H1 (cell line): ENCODE data around the gene GRID1. TPM values are rescaled to one million over a fixed set of nuclear protein-coding genes. Genes with fewer than 3 reads are reported as not detected.

Experiments
- CTCF ChIA-PET: fragments of 300-600 bp; sonication (Branson Sonifier 250); formaldehyde crosslinking; loops from one replicate; lab custom pipeline; 2021; ENCODE audit not compliant: partially characterized antibody; lab: Charles Lee
- POLR2A ChIA-PET: fragments of 300-600 bp; sonication (Branson Sonifier 250); formaldehyde crosslinking; loops from one replicate; lab custom pipeline; 2021; ENCODE audit warnings: inconsistent platforms; ENCODE audit not compliant: partially characterized antibody; lab: Charles Lee
- DNase-seq, 2 experiments: peaks; one replicate each; pipeline versions ENCODE4 v3.0.0 to v3.0.0-alpha.2; 2010 to 2022; ENCODE audit warnings: low spot score in 2 of 2, low read depth in 1 of 2, mixed read lengths in 1 of 2
- FAIRE-seq: peaks from 2 replicates; lab custom pipeline; 2011; peaks lifted over from hg19 to GRCh38; lab: Jason Lieb, UNC
- H2AFZ ChIP-seq: 2 replicates; pipeline ENCODE4 v1.8.1; 2012; ENCODE audit warnings: low read length, inconsistent platforms
- H2AK5ac ChIP-seq: 2 replicates; pipeline ENCODE4 v1.6.1; 2013; ENCODE audit warnings: low read depth, low read length
- H2BK120ac ChIP-seq: replicated peaks from 2 replicates; pipeline ENCODE3; 2013; ENCODE audit warnings: low read depth, low read length, inconsistent platforms
- H2BK12ac ChIP-seq: 2 replicates; pipeline ENCODE4 v1.6.1; 2013; ENCODE audit warnings: low read depth, low read length
- H2BK15ac ChIP-seq: 2 replicates; pipeline ENCODE4 v1.6.1; 2013; ENCODE audit warnings: low read length
- H2BK20ac ChIP-seq: 2 replicates; pipeline ENCODE4 v1.6.1; 2013; ENCODE audit warnings: low read length
- H2BK5ac ChIP-seq: 2 replicates; pipeline ENCODE4 v1.6.1; 2013; ENCODE audit warnings: low read depth, low read length
- H3K14ac ChIP-seq: 2 replicates; pipeline ENCODE4 v1.6.1; 2013; ENCODE audit warnings: inconsistent platforms; ENCODE audit not compliant: insufficient read length
- H3K18ac ChIP-seq: 2 replicates; pipeline ENCODE4 v1.6.1; 2013; ENCODE audit warnings: low read length; ENCODE audit errors: extremely low read depth
- H3K23ac ChIP-seq: 2 replicates; pipeline ENCODE4 v1.6.1; 2013; ENCODE audit warnings: inconsistent platforms; ENCODE audit not compliant: insufficient read length
- H3K23me2 ChIP-seq: 2 replicates; pipeline ENCODE4 v1.6.1; 2013; ENCODE audit warnings: low read depth, low read length
- H3K27ac ChIP-seq: 2 replicates; pipeline ENCODE4 v1.6.1; 2011; ENCODE audit warnings: low read depth, low read length, inconsistent platforms
- H3K27me3 ChIP-seq, 4 experiments: replicated peaks in 1 of 4; 1 replicate in 1 of 4; 2 replicates in 3 of 4; pipeline versions ENCODE4 v1.6.1 to v1.8.1; 2011 to 2013; ENCODE audit warnings: low read length in 3 of 4, mild to moderate bottlenecking in 3 of 4, inconsistent platforms in 2 of 4, mixed read lengths in 2 of 4, moderate library complexity in 1 of 4; ENCODE audit not compliant: control insufficient read depth in 3 of 4, insufficient read depth in 3 of 4; ENCODE audit errors: extremely low read depth in 1 of 4
- H3K36me3 ChIP-seq, 4 experiments: 2 replicates each; pipeline versions ENCODE4 v1.6.1 to v1.8.1; 2011 to 2013; ENCODE audit warnings: mild to moderate bottlenecking in 4 of 4, low read length in 3 of 4, moderate library complexity in 2 of 4, control low read depth in 1 of 4, inconsistent platforms in 1 of 4; ENCODE audit not compliant: insufficient read depth in 4 of 4, control insufficient read depth in 2 of 4
- H3K4ac ChIP-seq: replicated peaks from 2 replicates; pipeline ENCODE3; 2013; ENCODE audit warnings: low read length, low read depth, mixed read lengths, inconsistent platforms; ENCODE audit not compliant: insufficient read length
- H3K4me1 ChIP-seq, 4 experiments: replicated peaks in 1 of 4; 1 replicate in 1 of 4; 2 replicates in 3 of 4; pipeline versions ENCODE4 v1.6.1 to v1.8.1; 2011 to 2013; ENCODE audit warnings: low read length in 3 of 4, inconsistent platforms in 2 of 4, mixed read lengths in 1 of 4; ENCODE audit not compliant: insufficient read depth in 4 of 4, control insufficient read depth in 3 of 4
- H3K4me2 ChIP-seq, 2 experiments: 2 replicates each; pipeline versions ENCODE4 v1.6.1 to v1.8.1; 2011 to 2013; ENCODE audit warnings: low read depth in 2 of 2, low read length in 2 of 2, control low read depth in 1 of 2, inconsistent platforms in 1 of 2, mild to moderate bottlenecking in 1 of 2; ENCODE audit not compliant: insufficient read depth in 1 of 2
- H3K4me3 ChIP-seq, 4 experiments: fragments of 200-600, 300-600 bp in 1 of 4; sonication (generic), shearing (Covaris generic), sonication (Bioruptor Twin) in 1 of 4; 2 replicates each; pipeline versions ENCODE4 v1.5.1 to v1.8.1; 2011 to 2016; ENCODE audit warnings: low read length in 4 of 4, low read depth in 3 of 4, control low read depth in 2 of 4, inconsistent platforms in 2 of 4, mild to moderate bottlenecking in 2 of 4, mixed read lengths in 1 of 4, moderate library complexity in 1 of 4; ENCODE audit not compliant: insufficient read depth in 2 of 4; ENCODE audit errors: extremely low read depth in 1 of 4
- H3K56ac ChIP-seq: replicated peaks from 2 replicates; pipeline ENCODE3; 2013; ENCODE audit warnings: low read depth, mild to moderate bottlenecking, mixed read lengths, low read length, inconsistent platforms; ENCODE audit not compliant: insufficient read length
- H3K79me1 ChIP-seq: 2 replicates; pipeline ENCODE4 v1.6.1; 2013; ENCODE audit warnings: low read depth, low read length, control low read depth
- H3K79me2 ChIP-seq, 2 experiments: 2 replicates each; pipeline versions ENCODE4 v1.6.1 to v1.8.1; 2012 to 2013; ENCODE audit warnings: low read length in 2 of 2, mild to moderate bottlenecking in 2 of 2, inconsistent platforms in 1 of 2; ENCODE audit not compliant: insufficient read depth in 2 of 2, control insufficient read depth in 1 of 2
- H3K9ac ChIP-seq, 4 experiments: replicated peaks in 1 of 4; 1 replicate in 1 of 4; 2 replicates in 3 of 4; pipeline versions ENCODE4 v1.6.1 to v1.8.1; 2011 to 2013; ENCODE audit warnings: low read depth in 3 of 4, low read length in 3 of 4, control low read depth in 2 of 4, mild to moderate bottlenecking in 2 of 4, moderate library complexity in 2 of 4, inconsistent platforms in 1 of 4; ENCODE audit errors: extremely low read depth in 1 of 4
- H3K9me3 ChIP-seq, 2 experiments: 2 replicates each; pipeline versions ENCODE4 v1.6.1 to v1.8.1; 2012 to 2013; ENCODE audit warnings: mild to moderate bottlenecking in 2 of 2, moderate library complexity in 2 of 2, control low read depth in 1 of 2, inconsistent platforms in 1 of 2, low read depth in 1 of 2, low read length in 1 of 2, mixed read lengths in 1 of 2; ENCODE audit not compliant: insufficient read depth in 2 of 2
- H4K20me1 ChIP-seq, 2 experiments: replicated peaks in 1 of 2; 2 replicates each; pipeline versions ENCODE3 to v1.8.1; 2011 to 2013; ENCODE audit warnings: inconsistent platforms in 2 of 2, low read length in 2 of 2, mild to moderate bottlenecking in 1 of 2; ENCODE audit not compliant: insufficient read depth in 2 of 2, control insufficient read depth in 1 of 2
- H4K5ac ChIP-seq: 2 replicates; pipeline ENCODE4 v1.6.1; 2013; ENCODE audit warnings: low read length, low read depth, mixed read lengths, inconsistent platforms; ENCODE audit not compliant: insufficient read length
- H4K8ac ChIP-seq: 2 replicates; pipeline ENCODE4 v1.8.0; 2013; ENCODE audit warnings: mild to moderate bottlenecking, moderate library complexity, low read length, inconsistent platforms; ENCODE audit not compliant: insufficient read depth; ENCODE audit errors: extremely low read depth
- H4K91ac ChIP-seq: replicated peaks from 2 replicates; pipeline ENCODE3; 2013; ENCODE audit warnings: low read length, mixed read lengths, inconsistent platforms; ENCODE audit not compliant: insufficient read length
- ASH2L ChIP-seq: fragments of 200-600, 300-600 bp; sonication (generic); IDR thresholded peaks from one replicate; pipeline ENCODE4 v1.7.1; 2017; ENCODE audit warnings: low read length
- ATF3 ChIP-seq: IDR thresholded peaks from 2 replicates; pipeline ENCODE4 v1.6.1; 2011; ENCODE audit warnings: low read depth, mild to moderate bottlenecking, low read length; ENCODE audit not compliant: insufficient read depth
- BRCA1 ChIP-seq: IDR thresholded peaks from 2 replicates; pipeline ENCODE4 v1.6.1; 2012; ENCODE audit warnings: low read depth, low read length, improper control_type of control experiment
- CBX8 ChIP-seq: fragments of 300-800, 300-1000 bp; sonication (generic); IDR thresholded peaks from 2 replicates; pipeline ENCODE4 v1.7.1; 2016; ENCODE audit warnings: low read depth, low read length, borderline replicate concordance
- FOSL1 ChIP-seq: IDR thresholded peaks from 2 replicates; pipeline ENCODE4 v1.6.1; 2011; ENCODE audit warnings: mild to moderate bottlenecking, low read depth, low read length, moderate library complexity; ENCODE audit not compliant: insufficient read depth
- NANOG ChIP-seq: IDR thresholded peaks from 2 replicates; pipeline ENCODE4 v1.6.1; 2011; ENCODE audit warnings: low read length, low read depth, mild to moderate bottlenecking, inconsistent platforms; ENCODE audit not compliant: insufficient read depth, poor library complexity, severe bottlenecking
- RAD21 ChIP-seq, 2 experiments: IDR thresholded peaks in 1 of 2; conservative IDR thresholded peaks in 1 of 2; 2 replicates each; pipeline ENCODE4 v1.6.1; 2011; ENCODE audit warnings: low read depth in 2 of 2, low read length in 2 of 2, improper control_type of control experiment in 1 of 2, inconsistent platforms in 1 of 2, mild to moderate bottlenecking in 1 of 2, moderate library complexity in 1 of 2
- RBBP5 ChIP-seq: IDR thresholded peaks from 2 replicates; pipeline ENCODE4 v1.7.1; 2012; ENCODE audit warnings: low read depth, mild to moderate bottlenecking, inconsistent platforms, low read length, moderate library complexity, borderline replicate concordance
- YY1 ChIP-seq: IDR thresholded peaks from 2 replicates; pipeline ENCODE4 v1.6.1; 2011; ENCODE audit warnings: low read depth, mild to moderate bottlenecking, low read length
- WGBS, 2 experiments: shearing (Covaris generic) in 1 of 2; methylation state at CpG; one replicate each; pipeline versions ENCODE4 v1.1.6 to v1.1.7; 2013 to 2015; ENCODE audit warnings: low lambda C conversion rate in 2 of 2, mixed read lengths in 2 of 2, inconsistent platforms in 1 of 2, low coverage in 1 of 2, missing lambda C conversion rate in 1 of 2; ENCODE audit not compliant: insufficient replicate concordance in 2 of 2, insufficient coverage in 1 of 2, insufficient read length in 1 of 2; ENCODE audit errors: extremely low coverage in 1 of 2, missing lambda C conversion rate in 1 of 2; 5-methylcytosine and 5-hydroxymethylcytosine counted together
- polyA plus RNA-seq, 7 experiments: library from polyadenylated mRNA; depleted of rRNA in 3 of 7; stranded (reverse) in 5 of 7; unstranded in 2 of 7; fragments of >200 nt in 5 of 7; fragments of 200-250 nt in 2 of 7; gene quantifications; 1 replicate in 5 of 7; 2 replicates in 1 of 7; 4 replicates in 1 of 7; pipeline versions ENCODE4 v1.2.1 to v1.2.3, GENCODE V29; 2011 to 2013; ENCODE audit warnings: missing spikeins in 2 of 7, mixed read lengths in 2 of 7
- total RNA-seq: library from RNA; stranded (reverse); fragmentation: NEBNext Ultra II Directional; extraction: Animal tissue kit (Norgen Biotek cat#: 25700); gene quantifications from 2 replicates; pipeline ENCODE4 v1.2.1, GENCODE V29; 2021

GRID1 gene
- total and polyA plus RNA-seq, 2 of the 8 experiments (the other 6 are each of a cell fraction or from before 2014, with no cell fraction given): 0.22 to 0.30 TPM

GRCh38 chr10:86294346-86295265, 72.0 kb downstream of the GRID1 start:
- peaks cover 0 to 24% (median 15%) of the 10 kb centered on the region in 4 experiments; a peak in 6 of 7 replicates for H3K4me1 ChIP-seq
- no peaks in the 10 kb centered on the region for H3K9me3 ChIP-seq
- H2AFZ ChIP-seq: no peak overlapping the region
- H3K23me2 ChIP-seq: peaks cover 3% of the 10 kb centered on the region; the same call in 1 of the 2 replicates
- no peak overlapping the region for H3K4me3 ChIP-seq
- H2BK20ac ChIP-seq: peak overlapping the region; percentile 95
- DNase-seq: peak in 1 of 2 experiments; percentile 41
- peaks cover 0 to 4% (median 2%) of the 10 kb centered on the region in 4 experiments; a peak in 3 of 7 replicates for H3K27me3 ChIP-seq
- H2BK120ac ChIP-seq: no peak overlapping the region
- peak overlapping the region; percentile 75; the same call in 1 of the 2 replicates for H2AK5ac ChIP-seq
- H3K36me3 ChIP-seq: no peaks in the 10 kb centered on the region
- no peak overlapping the region for H4K8ac ChIP-seq
- peak overlapping the region; percentile 87 for H2BK12ac ChIP-seq
- H2BK15ac ChIP-seq: no peak overlapping the region
- peak overlapping the region; percentile 22 for H4K91ac ChIP-seq
- no peak overlapping the region for H4K5ac ChIP-seq
- ChIA-PET POLR2A (interaction anchor here (1.1 to 1.7 kb wide), 2 partner anchors 24 to 94 kb away, joined by 3 read pairs; no protein-coding TSS in a partner anchor), CTCF (interaction anchor here (0.6 to 10.5 kb wide), 13 partner anchors 10 to 299 kb away, joined by 3 to 137 read pairs (median 4); no protein-coding TSS in a partner anchor)
- H3K14ac ChIP-seq: no peak overlapping the region
- no peak overlapping the region for H3K4me2 ChIP-seq
- no peak for TF ChIP-seq BRCA1
- no peak for TF ChIP-seq ATF3
- no peak for TF ChIP-seq NANOG
- TF ChIP-seq YY1: no peak
- no peak for TF ChIP-seq CBX8
- no peak for TF ChIP-seq RBBP5
- no peak for TF ChIP-seq ASH2L
- no peak for TF ChIP-seq FOSL1
- no peak for TF ChIP-seq RAD21 (IDR thresholded peaks at IDR 0.05 in 1 of 2, conservative IDR thresholded peaks at IDR 0.05 in 1 of 2; ENCODE audit: low read depth in 2 of 2, low read length in 2 of 2)
- H3K4ac ChIP-seq: peak overlapping the region; percentile 27
- peak overlapping the region; percentile 16; the same call in 1 of the 2 replicates for H2BK5ac ChIP-seq
- 90% methylated on average over 16 of the region's 16 CpGs; no CpG with 5 or more reads in 1 of the 2 experiments for WGBS, 2 experiments
- H3K9ac ChIP-seq: no peak overlapping the region
- no peak overlapping the region for H3K56ac ChIP-seq
- H3K79me1 ChIP-seq: no peaks in the 10 kb centered on the region
- no peaks in the 10 kb centered on the region for H4K20me1 ChIP-seq
- H3K79me2 ChIP-seq: no peaks in the 10 kb centered on the region
- no peak for FAIRE-seq
- H3K27ac ChIP-seq: no peak overlapping the region
- no peak overlapping the region for H3K23ac ChIP-seq
- peak overlapping the region; percentile 38; the same call in 1 of the 2 replicates for H3K18ac ChIP-seq
